ENCODE measurements around the gene PRSS35.
"Not testable (repeated sequence)": the region's sequence is repeated elsewhere in the genome, so short reads cannot be mapped to it uniquely, and the experiment has no call there.

PRSS35 gene

GRCh38 chr6:83481938-83482337 lies 30.4 kb upstream of the PRSS35 start:
- H3K36me3 ChIP-seq (ENCODE audit: control insufficient read depth, insufficient read depth, low read length); H3K27me3 ChIP-seq (ENCODE audit: control insufficient read depth, insufficient read depth, low read length); H3K9me3 ChIP-seq (ENCODE audit: control insufficient read depth, insufficient read depth, low read length); H3K4me1 ChIP-seq (ENCODE audit: control insufficient read depth, insufficient read depth, low read length); H3K9ac ChIP-seq (ENCODE audit: low read depth, low read length); H3K4me3 ChIP-seq (ENCODE audit: low read depth, low read length): not testable (repeated sequence)

DNA sequence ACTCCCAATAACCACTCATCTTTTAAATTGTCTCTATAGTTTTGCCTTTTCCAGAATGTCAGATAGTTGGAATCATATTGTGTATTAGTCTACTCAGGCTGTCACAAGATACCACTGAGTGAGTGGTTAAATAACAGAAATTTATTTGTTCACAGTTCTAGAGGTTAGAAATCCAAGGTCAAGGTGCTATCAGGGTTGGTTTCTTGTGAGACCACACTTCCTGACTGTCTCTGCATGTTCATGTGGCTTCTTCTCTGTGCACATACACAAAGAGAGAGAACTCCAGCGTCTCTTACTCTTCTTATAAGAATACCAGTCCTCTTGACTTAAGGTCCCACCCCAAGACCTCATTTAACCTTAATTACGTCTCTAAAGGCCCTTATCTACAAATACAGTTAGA lies 23.9 kb upstream of the PRSS35 start:
- H3K27me3 ChIP-seq (ENCODE audit: control insufficient read depth, insufficient read depth, low read length) = no peaks in the 10 kb centered on the region
- H3K4me3 ChIP-seq (ENCODE audit: low read depth, low read length) = no peak overlapping the region
- no peaks in the 10 kb centered on the region for H3K9me3 ChIP-seq (ENCODE audit: control insufficient read depth, insufficient read depth, low read length)
- no peak overlapping the region for H3K9ac ChIP-seq (ENCODE audit: low read depth, low read length)
- H3K36me3 ChIP-seq (ENCODE audit: control insufficient read depth, insufficient read depth, low read length) = no peaks in the 10 kb centered on the region
- no peaks in the 10 kb centered on the region for H3K4me1 ChIP-seq (ENCODE audit: control insufficient read depth, insufficient read depth, low read length)

- H3K36me3 ChIP-seq (ENCODE audit: control insufficient read depth, insufficient read depth, low read length) = no peaks in the 10 kb centered on the region
- H3K9me3 ChIP-seq (ENCODE audit: control insufficient read depth, insufficient read depth, low read length) = no peaks in the 10 kb centered on the region
- no peak overlapping the region for H3K4me3 ChIP-seq (ENCODE audit: low read depth, low read length)
- no peaks in the 10 kb centered on the region for H3K27me3 ChIP-seq (ENCODE audit: control insufficient read depth, insufficient read depth, low read length)
- H3K9ac ChIP-seq (ENCODE audit: low read depth, low read length) = no peak overlapping the region
- H3K4me1 ChIP-seq (ENCODE audit: control insufficient read depth, insufficient read depth, low read length) = no peaks in the 10 kb centered on the region
Observed at GRCh38 chr6:83488861-83489260, 23.5 kb upstream of the PRSS35 start.

GRCh38 chr6:83490217-83490807 lies 22.0 kb upstream of the PRSS35 start:
- Histone ChIP-seq H3K4me1 (ENCODE audit: control insufficient read depth, insufficient read depth, low read length) (no peaks in the 10 kb centered on the region), H3K9ac (ENCODE audit: low read depth, low read length) (no peak overlapping the region), H3K36me3 (ENCODE audit: control insufficient read depth, insufficient read depth, low read length) (no peaks in the 10 kb centered on the region), H3K9me3 (ENCODE audit: control insufficient read depth, insufficient read depth, low read length) (no peaks in the 10 kb centered on the region), H3K4me3 (ENCODE audit: low read depth, low read length) (no peak overlapping the region), H3K27me3 (ENCODE audit: control insufficient read depth, insufficient read depth, low read length) (no peaks in the 10 kb centered on the region)

DNA sequence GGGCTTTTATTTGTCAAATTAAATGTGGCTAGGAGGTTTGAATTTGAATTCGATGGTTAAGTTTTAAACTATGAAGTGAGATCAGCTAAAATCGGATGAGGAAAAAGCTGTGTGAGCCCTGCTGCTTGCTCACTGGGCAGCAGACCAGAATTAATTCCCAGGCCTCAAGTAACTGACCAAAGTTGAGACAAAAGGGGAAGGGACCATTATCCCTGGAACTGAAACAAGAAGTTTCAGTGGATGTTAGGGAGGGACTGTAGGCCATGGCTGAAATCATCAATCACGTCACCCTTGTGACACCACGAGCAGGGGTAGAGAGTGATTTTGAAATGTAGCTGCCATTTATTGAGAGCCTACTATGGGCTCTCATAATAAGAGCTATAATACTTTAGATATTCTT lies 7.0 kb upstream of the PRSS35 start:
- H3K4me3 ChIP-seq (ENCODE audit: low read depth, low read length) = no peak overlapping the region
- no peak overlapping the region for H3K9ac ChIP-seq (ENCODE audit: low read depth, low read length)
- no peaks in the 10 kb centered on the region for H3K4me1 ChIP-seq (ENCODE audit: control insufficient read depth, insufficient read depth, low read length)
- no peaks in the 10 kb centered on the region for H3K27me3 ChIP-seq (ENCODE audit: control insufficient read depth, insufficient read depth, low read length)
- no peaks in the 10 kb centered on the region for H3K9me3 ChIP-seq (ENCODE audit: control insufficient read depth, insufficient read depth, low read length)
- H3K36me3 ChIP-seq (ENCODE audit: control insufficient read depth, insufficient read depth, low read length) = no peaks in the 10 kb centered on the region

GRCh38 chr6:83509441-83509840 lies 2.9 kb upstream of the PRSS35 start:
- Histone ChIP-seq H3K4me1 (ENCODE audit: control insufficient read depth, insufficient read depth, low read length) (no peaks in the 10 kb centered on the region), H3K4me3 (ENCODE audit: low read depth, low read length) (no peak overlapping the region), H3K36me3 (ENCODE audit: control insufficient read depth, insufficient read depth, low read length) (no peaks in the 10 kb centered on the region), H3K27me3 (ENCODE audit: control insufficient read depth, insufficient read depth, low read length) (peaks cover 11% of the 10 kb centered on the region), H3K9ac (ENCODE audit: low read depth, low read length) (no peak overlapping the region), H3K9me3 (ENCODE audit: control insufficient read depth, insufficient read depth, low read length) (no peaks in the 10 kb centered on the region)

DNA sequence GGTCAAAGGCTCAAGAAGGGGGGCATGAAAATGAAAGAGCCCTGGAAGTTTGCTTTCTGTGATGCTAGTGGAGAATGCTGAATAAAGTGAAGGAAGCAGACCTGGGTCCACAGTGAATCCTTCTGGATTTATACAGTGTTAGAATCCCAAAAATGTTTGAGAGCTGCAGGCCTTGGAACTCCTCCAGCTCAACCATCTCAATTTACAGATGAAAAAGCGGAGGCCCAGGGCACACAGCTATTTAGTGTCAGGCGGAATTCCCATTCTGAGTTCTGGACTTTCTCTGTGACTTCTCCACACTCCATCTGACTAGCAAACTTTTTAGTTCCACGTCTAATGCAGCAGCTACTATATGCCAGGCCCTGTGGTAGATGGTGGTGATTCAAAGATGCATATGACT lies 1.5 kb upstream of the PRSS35 start:
- Histone ChIP-seq H3K27me3 (ENCODE audit: control insufficient read depth, insufficient read depth, low read length) (peaks cover 11% of the 10 kb centered on the region), H3K9me3 (ENCODE audit: control insufficient read depth, insufficient read depth, low read length) (no peaks in the 10 kb centered on the region), H3K4me1 (ENCODE audit: control insufficient read depth, insufficient read depth, low read length) (no peaks in the 10 kb centered on the region), H3K9ac (ENCODE audit: low read depth, low read length) (no peak overlapping the region), H3K36me3 (ENCODE audit: control insufficient read depth, insufficient read depth, low read length) (no peaks in the 10 kb centered on the region), H3K4me3 (ENCODE audit: low read depth, low read length) (no peak overlapping the region)

DNA sequence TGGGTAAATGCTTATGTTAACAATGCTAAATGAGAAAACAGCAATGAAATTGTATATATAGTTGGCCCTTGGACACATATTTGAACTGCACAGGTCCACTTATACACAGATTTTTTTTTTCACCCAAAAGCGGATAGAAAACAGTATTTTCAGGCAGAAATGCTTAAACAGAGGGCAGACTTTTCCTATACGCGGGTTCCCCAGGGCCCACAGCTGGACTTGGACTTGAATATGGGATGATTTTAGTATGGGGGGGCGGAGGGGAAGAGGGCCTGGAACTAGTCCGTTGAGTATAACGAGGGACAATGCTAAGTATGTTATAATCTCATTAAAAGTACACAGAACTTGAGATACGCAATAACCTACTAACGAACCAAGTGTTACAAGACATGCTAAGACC lies 1.1 kb upstream of the PRSS35 start:
- Histone ChIP-seq H3K36me3 (ENCODE audit: control insufficient read depth, insufficient read depth, low read length) (no peaks in the 10 kb centered on the region), H3K9ac (ENCODE audit: low read depth, low read length) (no peak overlapping the region), H3K4me3 (ENCODE audit: low read depth, low read length) (peak overlapping the region; percentile 83), H3K4me1 (ENCODE audit: control insufficient read depth, insufficient read depth, low read length) (no peaks in the 10 kb centered on the region), H3K27me3 (ENCODE audit: control insufficient read depth, insufficient read depth, low read length) (peaks cover 11% of the 10 kb centered on the region), H3K9me3 (ENCODE audit: control insufficient read depth, insufficient read depth, low read length) (no peaks in the 10 kb centered on the region)

DNA sequence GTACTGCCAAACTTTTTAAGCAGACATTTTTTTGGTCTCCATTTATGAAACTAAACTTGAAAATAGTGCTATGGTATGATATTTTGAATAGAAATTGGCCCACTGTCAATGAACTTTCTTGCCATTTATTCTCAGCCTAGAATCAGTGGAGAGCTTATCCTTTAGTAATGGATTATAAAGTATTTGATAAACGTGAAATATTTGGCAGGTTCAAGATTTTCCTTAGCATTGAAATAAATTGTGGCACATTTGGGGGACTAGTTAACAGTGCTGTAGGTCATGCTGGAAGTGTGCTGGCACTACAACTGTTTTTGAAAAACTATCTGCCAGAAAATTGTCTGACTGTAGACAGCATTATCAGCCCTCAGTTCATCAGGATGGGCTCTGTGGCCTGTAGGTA lies 2.1 kb downstream of the PRSS35 start:
- no peak overlapping the region for H3K9ac ChIP-seq (ENCODE audit: low read depth, low read length)
- H3K4me3 ChIP-seq (ENCODE audit: low read depth, low read length) = no peak overlapping the region
- H3K9me3 ChIP-seq (ENCODE audit: control insufficient read depth, insufficient read depth, low read length) = no peaks in the 10 kb centered on the region
- H3K4me1 ChIP-seq (ENCODE audit: control insufficient read depth, insufficient read depth, low read length) = no peaks in the 10 kb centered on the region
- peaks cover 11% of the 10 kb centered on the region for H3K27me3 ChIP-seq (ENCODE audit: control insufficient read depth, insufficient read depth, low read length)
- H3K36me3 ChIP-seq (ENCODE audit: control insufficient read depth, insufficient read depth, low read length) = no peaks in the 10 kb centered on the region

DNA sequence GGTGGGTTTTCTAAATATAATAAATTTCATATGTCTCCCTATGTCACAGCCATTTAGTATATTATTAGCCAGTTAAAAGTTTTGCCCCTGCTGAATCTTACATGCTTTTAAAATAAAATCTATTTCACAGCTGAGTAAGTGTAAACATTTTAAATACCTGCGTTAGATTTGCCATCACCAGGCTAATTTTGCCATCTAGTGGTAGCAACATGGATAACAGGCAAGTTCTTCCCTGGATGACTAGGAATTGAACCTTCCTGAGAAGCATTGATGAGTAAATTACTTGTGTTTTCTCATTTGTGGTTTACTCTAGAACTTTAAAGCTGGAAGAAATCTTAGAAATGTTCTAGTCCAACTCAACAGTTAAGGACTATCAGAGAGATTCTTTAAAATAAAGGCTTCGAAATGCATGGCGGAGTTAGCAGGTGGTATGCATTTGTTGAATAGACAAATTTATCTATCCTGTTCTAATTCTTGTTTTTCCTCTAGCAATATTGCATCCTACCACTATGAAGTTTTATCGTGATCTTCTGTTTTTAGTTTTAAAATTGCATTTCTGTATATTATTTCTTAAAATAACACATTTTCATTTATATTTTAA lies 2.6 kb downstream of the PRSS35 start:
- H3K4me3 ChIP-seq (ENCODE audit: low read depth, low read length) = no peak overlapping the region
- no peaks in the 10 kb centered on the region for H3K9me3 ChIP-seq (ENCODE audit: control insufficient read depth, insufficient read depth, low read length)
- no peak overlapping the region for H3K9ac ChIP-seq (ENCODE audit: low read depth, low read length)
- H3K4me1 ChIP-seq (ENCODE audit: control insufficient read depth, insufficient read depth, low read length) = no peaks in the 10 kb centered on the region
- no peaks in the 10 kb centered on the region for H3K36me3 ChIP-seq (ENCODE audit: control insufficient read depth, insufficient read depth, low read length)
- peaks cover 11% of the 10 kb centered on the region for H3K27me3 ChIP-seq (ENCODE audit: control insufficient read depth, insufficient read depth, low read length)

GRCh38 chr6:83517500-83517899 lies 5.2 kb downstream of the PRSS35 start:
- H3K36me3 ChIP-seq (ENCODE audit: control insufficient read depth, insufficient read depth, low read length) = no peaks in the 10 kb centered on the region
- no peak overlapping the region for H3K9ac ChIP-seq (ENCODE audit: low read depth, low read length)
- no peaks in the 10 kb centered on the region for H3K4me1 ChIP-seq (ENCODE audit: control insufficient read depth, insufficient read depth, low read length)
- no peak overlapping the region for H3K4me3 ChIP-seq (ENCODE audit: low read depth, low read length)
- peaks cover 11% of the 10 kb centered on the region for H3K27me3 ChIP-seq (ENCODE audit: control insufficient read depth, insufficient read depth, low read length)
- H3K9me3 ChIP-seq (ENCODE audit: control insufficient read depth, insufficient read depth, low read length) = no peaks in the 10 kb centered on the region

- Histone ChIP-seq H3K9ac (ENCODE audit: low read depth, low read length) (no peak overlapping the region), H3K36me3 (ENCODE audit: control insufficient read depth, insufficient read depth, low read length) (no peaks in the 10 kb centered on the region), H3K4me3 (ENCODE audit: low read depth, low read length) (no peak overlapping the region)
Observed at GRCh38 chr6:83518816-83519480, 6.6 kb downstream of the PRSS35 start.

More at GRCh38 chr6:83518816-83519480, 6.6 kb downstream of the PRSS35 start:
- Histone ChIP-seq H3K9me3 (ENCODE audit: control insufficient read depth, insufficient read depth, low read length) (no peaks in the 10 kb centered on the region), H3K4me1 (ENCODE audit: control insufficient read depth, insufficient read depth, low read length) (no peaks in the 10 kb centered on the region), H3K27me3 (ENCODE audit: control insufficient read depth, insufficient read depth, low read length) (peaks cover 5% of the 10 kb centered on the region)
